Neural cell (in vitro differentiated cells): ENCODE measurements around the gene PCCA. TPM values are rescaled to one million over a fixed set of nuclear protein-coding genes. Genes with fewer than 3 reads are reported as not detected.

Experiments used
- H2AFZ ChIP-seq: fragments of 200-600, 300-800 bp; sonication (generic), shearing (Covaris generic); 2 replicates; pipeline ENCODE4 v1.6.0; 2014; ENCODE audit warnings: low read depth, mild to moderate bottlenecking, antibody characterized with exemption, low read length, moderate library complexity
- H3F3A ChIP-seq: fragments of 200-600 bp; shearing (Covaris generic); 2 replicates; pipeline ENCODE4 v1.6.1; 2016; ENCODE audit warnings: mild to moderate bottlenecking, moderate library complexity, mixed read lengths, antibody characterized with exemption, low read length; ENCODE audit not compliant: insufficient read depth, poor library complexity, severe bottlenecking
- H3K27ac ChIP-seq: fragments of 200-600, 300-800 bp; sonication (generic), shearing (Covaris generic); 2 replicates; pipeline ENCODE4 v1.5.1; 2014; ENCODE audit warnings: mild to moderate bottlenecking, low read length, moderate library complexity
- H3K27me3 ChIP-seq: fragments of 300-800, 200-600 bp; sonication (generic), shearing (Covaris generic); 2 replicates; pipeline ENCODE4 v1.6.0; 2014; ENCODE audit warnings: mild to moderate bottlenecking, low read depth, low read length, moderate library complexity; ENCODE audit not compliant: insufficient read depth
- H3K36me3 ChIP-seq: fragments of 300-800, 200-600 bp; sonication (generic), shearing (Covaris generic); 2 replicates; pipeline ENCODE4 v1.5.1; 2014; ENCODE audit warnings: mild to moderate bottlenecking, antibody characterized with exemption, low read length, moderate library complexity; ENCODE audit not compliant: insufficient read depth
- H3K4me2 ChIP-seq: fragments of 300-800, 200-600 bp; sonication (generic), shearing (Covaris generic); 2 replicates; pipeline ENCODE4 v1.6.0; 2014; ENCODE audit warnings: mild to moderate bottlenecking, low read length
- H3K4me3 ChIP-seq: fragments of 300-800, 200-600 bp; sonication (generic), shearing (Covaris generic); 2 replicates; pipeline ENCODE4 v1.5.1; 2014; ENCODE audit warnings: mild to moderate bottlenecking, low read length, moderate library complexity
- H3K79me2 ChIP-seq: fragments of 200-600 bp; shearing (Covaris generic); replicated peaks from 2 replicates; pipeline ENCODE4 v1.6.0; 2014; ENCODE audit warnings: mild to moderate bottlenecking, low read length, moderate library complexity; ENCODE audit not compliant: insufficient read depth
- H3K9ac ChIP-seq: fragments of 300-800, 200-600 bp; sonication (generic), shearing (Covaris generic); 2 replicates; pipeline ENCODE4 v1.6.1; 2016; ENCODE audit warnings: mild to moderate bottlenecking, low read length, mixed read lengths
- H3K9me2 ChIP-seq: fragments of 200-600 bp; shearing (Covaris generic); 2 replicates; pipeline ENCODE4 v1.6.1; 2016; ENCODE audit warnings: mild to moderate bottlenecking, low read length, mixed read lengths; ENCODE audit not compliant: insufficient read depth
- H3K9me3 ChIP-seq: fragments of 200-600, 300-800 bp; sonication (generic), shearing (Covaris generic); 2 replicates; pipeline ENCODE4 v1.6.1; 2016; ENCODE audit warnings: mild to moderate bottlenecking, mixed run types, low read length, moderate library complexity, mixed read lengths
- H4K20me1 ChIP-seq: fragments of 200-600 bp; shearing (Covaris generic); 2 replicates; pipeline ENCODE4 v1.6.1; 2016; ENCODE audit warnings: mild to moderate bottlenecking, mixed run types; ENCODE audit not compliant: insufficient read depth
- CTCF ChIP-seq: fragments of 450-650 bp; IDR thresholded peaks from 2 replicates; pipeline ENCODE4 v1.5.1; 2014; ENCODE audit warnings: antibody characterized with exemption, mild to moderate bottlenecking, moderate library complexity; ENCODE audit not compliant: poor library complexity, severe bottlenecking
- EP300 ChIP-seq: fragments of 450-650 bp; conservative IDR thresholded peaks from 2 replicates; pipeline ENCODE4 v1.6.1; 2014; ENCODE audit warnings: antibody characterized with exemption, mild to moderate bottlenecking, moderate library complexity; ENCODE audit not compliant: poor library complexity, severe bottlenecking
- EZH2 ChIP-seq: fragments of 200-600, 300-800 bp; shearing (Covaris generic), sonication (generic); IDR thresholded peaks from 2 replicates; pipeline ENCODE4 v1.6.1; 2014; ENCODE audit warnings: antibody characterized with exemption, low read length, borderline replicate concordance, mild to moderate bottlenecking; ENCODE audit not compliant: insufficient read depth, poor library complexity, severe bottlenecking
- MXI1 ChIP-seq: fragments of 450-650 bp; conservative IDR thresholded peaks from 2 replicates; pipeline ENCODE4 v1.6.1; 2014; ENCODE audit warnings: antibody characterized with exemption, mild to moderate bottlenecking; ENCODE audit not compliant: poor library complexity, severe bottlenecking
- POLR2AphosphoS5 ChIP-seq: IDR thresholded peaks from 2 replicates; pipeline ENCODE4 v1.6.1; 2012
- RAD21 ChIP-seq: fragments of 450-650 bp; conservative IDR thresholded peaks from 2 replicates; pipeline ENCODE4 v1.6.1; 2014; ENCODE audit warnings: antibody characterized with exemption, mild to moderate bottlenecking, moderate library complexity
- REST ChIP-seq: IDR thresholded peaks from 2 replicates; pipeline ENCODE4 v1.6.1; 2012; ENCODE audit warnings: borderline replicate concordance
- SMC3 ChIP-seq: fragments of 450-650 bp; conservative IDR thresholded peaks from 2 replicates; pipeline ENCODE4 v1.6.1; 2014; ENCODE audit warnings: antibody characterized with exemption, mild to moderate bottlenecking, moderate library complexity; ENCODE audit not compliant: poor library complexity
- TAF1 ChIP-seq: IDR thresholded peaks from 2 replicates; pipeline ENCODE4 v1.6.1; 2012; ENCODE audit warnings: low read depth
- polyA plus RNA-seq: library from polyadenylated mRNA; depleted of rRNA; stranded (reverse); fragments of >200 nt; gene quantifications from 2 replicates; pipeline ENCODE4 v1.2.3, GENCODE V29; 2014

PCCA gene
- polyA plus RNA-seq, 1 donor from 2014 or later: 17.0 TPM

DNA sequence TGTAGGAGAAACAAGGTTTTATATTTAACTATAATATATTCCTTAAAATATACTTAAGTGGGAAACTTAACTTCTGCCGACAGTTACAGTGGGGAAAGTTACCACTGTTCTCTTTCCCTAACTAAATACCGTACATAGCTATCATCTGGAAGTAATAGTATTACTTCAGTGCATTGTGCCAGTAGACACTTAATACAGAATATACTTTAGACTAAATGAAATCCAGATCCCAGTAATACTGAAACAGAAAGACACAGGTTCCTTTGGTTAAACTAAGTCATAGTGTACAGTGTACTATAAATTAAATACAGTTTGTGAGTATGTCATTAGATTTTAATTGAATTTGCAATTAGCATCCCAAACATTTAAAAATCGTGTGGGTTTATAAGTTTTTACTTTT, 107.5 kb downstream of the PCCA start:
- Histone ChIP-seq H3K27me3 (no peaks in the 10 kb centered on the region), H3F3A (no peaks in the 10 kb centered on the region), H3K4me2 (no peak overlapping the region), H3K36me3 (no peaks in the 10 kb centered on the region), H3K79me2 (no peaks in the 10 kb centered on the region), H3K9ac (no peak overlapping the region), H3K4me3 (no peak overlapping the region), H3K9me3 (no peaks in the 10 kb centered on the region), H3K27ac (no peak overlapping the region), H2AFZ (no peak overlapping the region), H4K20me1 (no peaks in the 10 kb centered on the region), H3K9me2 (no peaks in the 10 kb centered on the region)
- TF ChIP-seq RAD21 (no peak), MXI1 (no peak), SMC3 (no peak), EZH2 (no peak), EP300 (no peak), TAF1 (no peak), REST (no peak), POLR2AphosphoS5 (no peak), CTCF (no peak)

GRCh38 chr13:100197116-100197515, 108.2 kb downstream of the PCCA start:
- Histone ChIP-seq H3K4me2 (no peak overlapping the region), H3F3A (no peaks in the 10 kb centered on the region), H3K79me2 (no peaks in the 10 kb centered on the region), H3K27ac (no peak overlapping the region), H3K36me3 (no peaks in the 10 kb centered on the region), H3K9me2 (no peaks in the 10 kb centered on the region), H3K9me3 (no peaks in the 10 kb centered on the region), H2AFZ (no peak overlapping the region), H3K9ac (no peak overlapping the region), H3K4me3 (no peak overlapping the region), H3K27me3 (no peaks in the 10 kb centered on the region), H4K20me1 (no peaks in the 10 kb centered on the region)
- no peak for TF ChIP-seq RAD21
- no peak for TF ChIP-seq EZH2
- TF ChIP-seq SMC3: no peak
- TF ChIP-seq EP300: no peak
- TF ChIP-seq REST: no peak
- no peak for TF ChIP-seq TAF1
- TF ChIP-seq CTCF: no peak
- no peak for TF ChIP-seq POLR2AphosphoS5
- TF ChIP-seq MXI1: no peak
